HepG2 (cell line): Measurements from ENCODE around the gene HSPA14.

Experiments used
- CEBPB ChIP-seq: IDR thresholded peaks from 2 replicates; pipeline ENCODE4 v1.6.1; 2011; ENCODE audit warnings: low read depth, low read length, improper control_type of control experiment, borderline replicate concordance
- GATAD2A ChIP-seq: IDR thresholded peaks from 2 replicates; pipeline ENCODE4 v1.6.1; 2016
- POLR2A ChIP-seq, 2 experiments: IDR thresholded peaks; 2 replicates each; pipeline ENCODE4 v1.6.1; 2011; ENCODE audit warnings: low read depth in 2 of 2, low read length in 2 of 2, mild to moderate bottlenecking in 1 of 2, moderate library complexity in 1 of 2; ENCODE audit not compliant: insufficient read depth in 1 of 2
- ZKSCAN1 ChIP-seq: fragments of 150-350 bp; IDR thresholded peaks from 2 replicates; pipeline ENCODE4 v1.6.1; 2014; ENCODE audit warnings: low read length

GRCh38 chr10:14905890-14906289 is 67.8 kb downstream of the HSPA14 start:
- no peak for TF ChIP-seq ZKSCAN1
- no peak for TF ChIP-seq POLR2A (IDR thresholded peaks at IDR 0.05; ENCODE audit: insufficient read depth in 1 of 2, low read depth in 2 of 2, low read length in 2 of 2)
- no peak for TF ChIP-seq GATAD2A (CRISPR knock-in tag)
- TF ChIP-seq CEBPB = no peak
